Urothelium cell line (cell line): Measurements from ENCODE around the gene GLRB.
A peak's percentile ranks its signal among the peaks of the same experiment; 100 is the strongest.
"Not testable (repeated sequence)": the region's sequence is repeated elsewhere in the genome, so short reads cannot be mapped to it uniquely, and the experiment has no call there.

Source experiments
- DNase-seq: peaks from one replicate; pipeline ENCODE4 v3.0.0; 2011; ENCODE audit warnings: low spot score, mixed read lengths
- FAIRE-seq: peaks from 2 replicates; lab custom pipeline; 2011; peaks lifted over from hg19 to GRCh38; lab: Jason Lieb, UNC

Gene GLRB

DNA sequence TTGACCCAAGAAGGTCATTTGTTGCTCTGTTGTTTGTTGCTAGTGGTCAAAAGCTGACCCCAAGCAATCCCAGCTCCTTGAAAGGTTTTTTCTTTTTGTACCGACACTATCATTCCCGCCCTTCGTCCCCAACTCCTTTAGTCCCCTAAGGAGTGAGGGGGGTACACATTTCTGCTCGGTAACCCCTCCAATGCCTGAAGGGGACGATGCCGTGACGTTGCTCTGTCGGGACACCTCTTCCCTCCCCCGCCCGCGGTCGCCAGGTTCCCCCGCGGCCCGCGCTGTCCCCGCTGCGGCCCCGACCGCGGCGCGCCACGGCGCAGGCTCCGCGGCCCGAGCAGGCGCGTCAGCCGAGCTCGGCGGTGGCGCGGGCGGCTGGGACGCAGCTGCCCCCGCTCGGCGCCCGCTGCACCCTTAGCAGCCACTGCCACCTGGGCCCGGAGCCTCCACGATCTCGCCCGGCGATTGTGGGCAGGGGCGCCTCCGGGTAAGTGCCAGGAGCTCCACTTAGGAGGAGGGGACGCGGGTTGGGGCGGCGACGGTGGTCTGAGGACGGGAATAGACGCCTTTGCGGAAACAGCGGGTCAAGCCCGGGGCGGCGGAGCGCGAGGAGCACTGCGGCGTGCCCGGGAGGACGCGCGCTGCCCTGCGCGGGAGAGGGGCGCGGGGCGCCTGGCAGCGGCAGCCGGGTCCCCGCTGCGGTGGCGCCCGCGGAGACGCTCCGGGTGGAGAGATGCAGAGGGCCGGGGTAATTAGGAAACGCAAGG, at the start of gene GLRB:
Gene GLRB (plus strand): TSS at position 340 of the 767 bp plus-strand sequence. CDS start 1,875 bp downstream, outside the sequence.
- no peak for FAIRE-seq
- peak; percentile 69 for DNase-seq

DNA sequence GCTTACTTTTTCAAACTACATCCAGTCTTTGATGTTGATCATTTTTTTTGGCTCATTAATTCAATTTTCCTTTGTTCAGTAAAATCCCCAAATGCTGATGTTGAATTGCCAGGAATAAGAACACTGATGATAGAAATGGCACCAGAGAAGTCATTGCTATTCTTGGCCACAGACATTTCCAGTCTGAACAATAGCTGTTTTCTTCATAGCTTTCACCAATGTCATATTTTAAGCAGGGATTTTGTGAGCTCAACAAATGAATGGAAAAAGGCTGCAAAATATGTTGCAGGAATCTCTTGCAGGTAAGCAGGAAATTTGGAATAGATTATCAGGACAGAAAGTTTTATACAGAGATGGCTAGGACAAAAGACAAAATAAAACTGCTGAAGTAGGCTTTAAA, 40.5 kb upstream of the GLRB start:
- DNase-seq (no peak), FAIRE-seq (no peak)

DNA sequence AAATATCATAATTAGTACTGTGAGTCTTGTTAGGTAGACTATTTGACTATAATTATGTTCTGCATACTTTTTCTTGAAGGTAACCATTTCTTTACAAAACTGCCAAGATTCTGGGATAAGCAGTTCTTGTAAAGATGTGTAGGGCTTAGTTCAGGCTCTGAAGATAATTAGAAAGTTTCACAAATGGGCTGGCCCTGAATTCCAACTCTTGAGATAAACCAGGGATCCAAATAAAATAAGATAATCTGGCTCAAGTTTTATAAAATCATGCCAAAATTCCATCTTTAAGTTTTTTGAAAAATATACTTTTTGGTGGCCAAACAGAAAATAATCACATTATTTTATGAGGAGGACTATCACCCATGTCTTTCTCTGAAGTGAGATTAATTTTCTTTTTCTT, 35.5 kb upstream of the GLRB start:
- no peak for DNase-seq
- no peak for FAIRE-seq

DNA sequence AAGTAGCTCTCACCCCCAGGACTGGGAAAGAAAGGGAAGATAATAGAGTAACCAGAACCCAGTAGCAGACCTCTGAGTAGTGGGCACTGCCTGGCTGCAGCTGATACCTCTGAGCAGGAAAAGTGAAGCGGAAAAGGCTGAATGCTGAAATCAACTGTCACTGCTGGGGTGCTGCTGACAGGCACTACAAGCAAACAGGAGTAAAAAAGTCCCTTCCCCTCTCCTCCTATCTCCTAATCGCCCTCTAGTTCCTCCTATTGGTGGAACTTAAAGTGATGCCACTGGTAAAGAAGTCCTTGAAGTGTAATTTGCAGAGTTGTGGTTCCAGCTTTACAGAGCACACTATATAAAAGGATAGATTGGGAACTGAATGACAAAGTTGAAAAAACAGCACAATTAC, 32.8 kb upstream of the GLRB start:
- peak; percentile 30 for FAIRE-seq
- peak; percentile 17 for DNase-seq

DNA sequence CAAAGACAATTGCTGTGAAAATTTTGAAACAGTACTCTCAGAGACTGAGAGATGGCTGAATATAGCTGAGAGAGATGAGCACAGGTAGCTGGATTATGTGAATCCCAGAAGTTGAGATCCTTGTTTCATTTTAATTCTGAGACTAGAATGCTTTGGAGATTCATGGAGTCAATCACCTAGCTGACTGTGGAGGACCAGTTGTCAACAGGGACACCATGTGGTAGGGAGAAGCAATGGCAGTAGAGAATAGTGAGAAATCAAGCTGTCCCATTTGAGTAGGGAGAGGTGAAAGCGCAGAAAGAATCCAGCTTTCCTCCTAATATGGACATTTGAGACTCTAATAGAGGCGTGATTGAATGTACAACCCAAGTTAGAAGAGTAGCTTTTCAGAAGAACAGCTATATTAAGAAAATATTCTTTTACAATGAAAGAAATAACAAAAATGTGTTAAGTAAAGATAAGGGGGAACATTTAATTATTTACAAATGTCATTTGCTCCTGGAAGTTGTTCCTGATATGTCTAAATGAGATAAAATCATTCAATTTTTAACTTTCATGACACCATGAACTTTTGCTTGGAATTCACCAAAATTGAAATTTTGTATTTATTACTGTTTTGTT, 30.3 kb upstream of the GLRB start:
- DNase-seq (peak; percentile 66), FAIRE-seq (no peak)

DNA sequence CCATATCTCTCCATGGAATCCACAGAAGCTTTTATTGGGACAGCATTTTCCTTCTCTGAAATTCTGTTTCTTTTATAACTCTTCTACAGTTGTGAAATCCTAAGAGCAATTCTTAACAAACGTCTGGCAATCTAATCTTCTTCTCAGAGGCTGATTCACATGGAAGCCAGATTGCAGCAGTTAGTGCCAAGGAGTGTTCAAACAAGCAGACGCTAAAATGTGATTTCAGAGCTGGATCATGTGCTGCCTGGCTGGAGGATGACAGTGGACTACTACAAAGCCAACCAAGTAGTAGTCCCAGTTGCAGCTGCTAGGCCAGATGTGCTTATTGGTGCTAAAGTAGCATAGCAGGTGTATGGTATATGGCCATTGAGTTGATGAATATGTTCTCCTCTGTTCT, 27.7 kb upstream of the GLRB start:
- FAIRE-seq, result no peak
- no peak for DNase-seq

DNA sequence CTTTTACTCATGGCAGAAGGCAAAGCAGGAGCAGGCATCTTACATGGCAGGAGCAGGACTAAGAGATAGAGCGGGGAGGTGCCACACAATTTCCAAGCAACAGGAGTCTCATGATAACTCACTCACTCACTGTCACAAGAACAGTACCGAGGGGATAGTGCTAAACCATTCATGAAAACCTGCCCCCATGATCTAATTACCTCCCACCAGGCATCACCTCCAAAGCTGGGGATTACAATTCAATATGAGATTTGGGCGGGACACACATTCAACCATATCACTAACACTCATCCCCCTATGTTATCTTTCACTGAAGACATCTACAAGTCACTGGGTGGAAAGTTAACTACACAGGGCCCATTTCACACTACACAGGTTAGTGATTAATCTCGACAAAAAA, 25.4 kb upstream of the GLRB start:
- no peak for DNase-seq
- no peak for FAIRE-seq

DNA sequence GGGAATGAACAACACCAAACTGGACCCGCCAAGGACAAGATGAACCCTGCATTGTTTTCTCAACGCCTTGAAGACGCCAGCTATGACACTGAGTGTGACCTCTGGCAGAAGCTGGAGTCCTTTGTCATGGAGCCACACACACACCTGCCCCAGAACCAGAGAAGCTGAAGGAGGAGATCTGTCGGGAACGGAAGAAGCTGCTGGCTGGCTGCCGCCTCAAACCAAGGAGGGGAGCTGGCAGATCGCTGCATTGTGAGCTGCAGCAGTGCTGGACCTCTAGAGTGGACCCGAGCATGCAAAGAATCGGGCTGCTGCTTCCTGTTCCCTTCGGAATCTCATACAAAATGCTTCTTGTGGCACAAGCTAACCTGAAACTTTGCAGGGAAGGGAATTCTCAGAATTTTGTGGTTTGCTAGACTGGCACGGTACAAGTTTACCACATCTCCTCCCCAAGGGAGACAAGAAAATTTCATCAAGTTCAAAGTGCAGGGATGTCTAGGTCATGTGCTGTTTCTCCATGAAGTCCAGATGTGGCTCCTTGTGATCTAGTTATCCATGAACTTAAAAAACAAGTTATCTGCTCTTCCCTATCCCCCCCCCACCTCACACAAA, 23.4 kb upstream of the GLRB start:
- DNase-seq, result peak; percentile 37
- FAIRE-seq, result no peak

DNA sequence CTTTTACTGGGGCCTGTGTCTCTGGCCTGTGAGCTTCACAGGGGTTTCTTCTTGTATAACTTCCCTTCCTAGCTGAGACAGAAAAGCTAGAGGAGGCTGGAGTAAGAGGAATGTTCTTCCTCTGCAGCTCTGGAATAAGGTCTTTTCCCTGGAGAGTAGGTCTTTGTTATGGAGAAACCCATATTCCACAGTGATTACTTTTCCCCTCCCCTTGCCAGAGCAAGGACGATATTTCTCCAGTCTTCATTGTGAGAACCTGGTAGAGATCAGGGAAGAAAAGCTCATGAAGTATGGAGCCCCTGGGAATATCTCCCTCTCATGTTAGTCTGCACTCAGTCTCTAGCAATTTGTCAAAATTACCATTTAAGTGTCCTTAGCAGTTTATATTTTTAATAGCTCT, 18.7 kb upstream of the GLRB start:
- FAIRE-seq (no peak), DNase-seq (no peak)

DNA sequence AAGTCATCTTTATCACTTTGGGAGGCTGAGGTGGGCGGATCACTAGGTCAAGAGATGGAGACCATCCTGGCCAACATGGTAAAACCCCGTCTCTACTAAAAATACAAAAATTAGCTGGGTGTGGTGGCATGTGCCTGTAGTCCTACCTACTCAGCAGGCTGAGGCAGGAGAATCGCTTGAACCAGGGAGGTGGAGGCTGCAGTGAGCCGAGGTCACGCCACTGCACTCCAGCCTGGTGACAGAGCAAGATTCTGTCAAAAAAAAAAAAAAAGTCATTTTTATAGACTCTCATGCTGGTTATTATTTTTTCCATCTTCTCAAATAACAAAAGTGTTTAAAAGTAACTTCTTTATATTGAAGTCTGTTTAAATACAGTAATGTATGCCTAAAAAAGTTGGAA, 17.1 kb upstream of the GLRB start:
- DNase-seq, FAIRE-seq: not testable (repeated sequence)

DNA sequence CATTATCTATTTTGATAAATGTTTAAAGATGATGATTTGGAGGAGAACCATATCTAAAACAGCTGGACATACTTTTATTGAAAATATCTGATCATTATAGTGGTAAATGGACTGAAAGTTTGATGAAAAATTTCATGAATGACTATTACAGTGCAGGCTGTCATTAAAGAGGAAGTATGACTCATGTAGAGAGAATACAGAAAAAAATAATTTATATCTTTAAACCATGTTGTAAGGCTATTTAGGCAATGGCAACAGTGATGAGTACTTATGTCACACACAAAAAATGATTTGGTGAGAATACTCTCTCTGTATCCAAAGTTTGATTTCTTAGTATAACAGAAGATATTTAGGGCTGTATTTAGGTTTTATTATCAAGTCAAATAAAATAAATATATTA, 3.9 kb upstream of the GLRB start:
- no peak for FAIRE-seq
- no peak for DNase-seq

DNA sequence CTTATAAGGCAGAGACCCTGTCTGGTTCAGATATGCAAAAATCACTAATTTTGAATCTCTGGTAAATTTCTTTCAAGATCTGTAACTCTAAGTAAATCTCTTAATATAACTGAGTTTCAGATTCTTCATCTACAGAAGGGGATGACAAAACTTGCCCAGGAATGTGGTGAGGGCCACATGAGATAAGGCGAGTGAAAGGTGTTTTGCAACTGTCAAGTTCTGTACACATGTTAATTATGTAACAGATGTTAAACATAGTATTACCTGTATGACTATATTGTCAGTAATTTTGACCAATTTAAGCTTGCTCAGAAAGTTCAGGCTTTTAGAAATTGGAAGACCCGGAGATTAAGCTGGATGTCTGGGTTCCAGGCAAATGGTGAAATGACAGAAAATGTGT, 549 bp upstream of the GLRB start:
- FAIRE-seq, result no peak

DNA sequence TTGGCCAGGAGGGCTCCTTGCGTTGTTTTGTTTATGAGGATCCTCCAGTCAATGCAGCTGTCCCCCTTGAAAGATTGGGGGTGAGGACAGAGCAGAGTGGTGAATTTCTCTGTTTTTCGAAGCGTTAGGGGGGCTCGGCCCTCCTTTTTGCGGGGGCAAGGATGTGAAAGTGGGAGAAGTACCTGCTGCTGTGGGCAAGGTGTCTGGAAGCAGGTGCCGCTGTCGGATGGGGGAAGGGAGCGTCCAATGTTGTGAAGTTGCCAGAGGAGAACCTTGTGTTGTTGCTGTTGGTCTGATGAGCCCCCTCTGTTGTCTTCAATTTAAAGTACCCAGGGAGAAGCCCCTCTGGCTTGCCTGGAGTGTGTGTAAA, 613 bp downstream of the GLRB start:
- FAIRE-seq, result no peak
- DNase-seq, result peak; percentile 30

More for the DNA sequence above, 549 bp upstream of the GLRB start:
- DNase-seq, result no peak

DNA sequence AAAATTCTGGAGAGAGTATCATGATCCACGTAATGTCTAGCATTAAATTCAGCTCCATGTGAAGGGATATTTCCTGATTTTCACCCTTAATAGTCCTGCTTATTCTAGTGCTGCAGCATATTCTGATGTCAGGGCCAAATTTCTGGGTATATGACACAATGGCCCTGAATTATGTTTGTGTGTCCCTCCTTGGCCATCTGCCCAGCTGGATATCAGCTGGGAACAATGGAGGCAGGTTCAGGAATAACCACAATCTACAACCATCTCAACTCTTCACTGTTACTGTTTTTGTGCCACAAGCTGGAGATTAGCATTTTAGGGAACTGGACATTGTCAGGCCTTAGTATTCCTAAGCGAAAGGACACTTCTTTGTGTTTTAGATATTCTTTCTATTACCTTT, 3.5 kb downstream of the GLRB start:
- DNase-seq (no peak), FAIRE-seq (no peak)

DNA sequence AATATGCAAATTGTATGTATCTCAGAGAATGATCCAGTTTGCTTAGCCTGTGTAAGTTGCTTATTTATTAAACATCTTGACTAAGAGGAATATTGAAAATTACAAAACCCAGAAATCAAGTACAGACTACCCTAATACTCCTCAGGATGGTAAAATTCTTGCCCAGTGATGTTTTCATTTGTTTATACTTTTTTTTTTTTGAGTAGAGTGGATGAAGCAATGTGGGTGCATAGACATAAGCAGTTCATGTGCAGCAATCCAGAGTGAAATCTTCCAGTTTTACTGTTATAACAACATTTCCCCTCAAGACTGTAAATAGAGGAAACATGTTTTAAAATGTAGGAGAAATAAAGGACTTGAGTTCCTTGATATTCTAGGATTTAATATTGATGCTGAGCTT, 4.7 kb downstream of the GLRB start:
- DNase-seq, result no peak
- FAIRE-seq, result no peak

DNA sequence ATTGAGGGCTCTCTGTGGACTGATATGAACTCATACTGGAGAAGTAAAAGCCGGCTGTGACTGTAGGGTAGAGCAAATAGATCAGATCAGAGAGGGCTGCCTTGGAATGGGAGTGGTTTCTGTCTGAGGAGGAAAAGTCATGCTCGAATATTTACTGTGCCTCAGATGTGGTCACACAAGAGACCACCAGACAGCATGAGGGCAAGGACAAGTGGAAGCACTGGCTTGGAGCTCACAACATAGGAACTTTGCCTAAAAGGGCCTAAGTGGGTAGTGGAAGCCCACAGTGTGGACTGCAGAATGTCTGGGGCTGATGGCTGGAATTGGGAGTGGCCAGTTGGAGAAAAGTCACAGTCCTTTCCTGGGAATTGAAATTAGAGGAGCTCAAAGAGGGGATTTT, 19.8 kb downstream of the GLRB start:
- FAIRE-seq (no peak), DNase-seq (no peak)

DNA sequence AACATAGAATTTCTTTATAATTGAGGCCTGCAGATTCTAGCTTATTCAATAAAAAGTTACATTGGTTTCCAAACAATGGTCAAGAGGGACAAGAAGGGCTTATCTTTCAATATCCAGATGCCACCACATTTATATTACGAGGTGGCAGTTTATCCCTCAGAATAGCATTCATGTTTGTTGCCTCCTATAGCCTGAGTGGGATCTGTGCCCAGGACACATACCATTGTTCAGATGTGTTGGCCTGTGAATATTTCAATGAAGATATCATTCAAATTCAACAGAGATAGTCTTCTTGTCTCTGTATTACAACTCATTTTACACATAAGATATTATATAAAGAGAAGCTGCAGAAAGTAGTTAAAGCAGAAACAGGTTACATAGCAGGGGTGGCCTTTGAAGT, 20.5 kb downstream of the GLRB start:
- no peak for DNase-seq
- no peak for FAIRE-seq

DNA sequence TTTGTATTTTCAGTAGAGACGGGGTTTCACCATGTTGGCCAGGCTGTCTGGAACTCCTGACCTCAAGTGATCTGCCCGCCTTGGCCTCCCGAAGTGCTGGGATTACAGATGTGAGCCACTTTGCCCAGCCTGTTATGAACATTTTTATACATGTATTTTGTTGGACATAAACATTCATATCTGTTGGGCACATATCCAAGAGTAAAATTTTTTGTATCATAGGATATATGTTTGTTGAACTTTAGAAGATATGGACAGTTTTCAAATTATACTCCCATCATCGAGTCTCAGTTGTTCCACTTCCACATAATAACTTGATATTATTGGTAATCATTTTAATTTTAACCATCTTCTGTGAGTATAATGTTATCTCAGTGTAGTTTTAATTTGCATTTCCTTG, 23.6 kb downstream of the GLRB start:
- no peak for FAIRE-seq

DNA sequence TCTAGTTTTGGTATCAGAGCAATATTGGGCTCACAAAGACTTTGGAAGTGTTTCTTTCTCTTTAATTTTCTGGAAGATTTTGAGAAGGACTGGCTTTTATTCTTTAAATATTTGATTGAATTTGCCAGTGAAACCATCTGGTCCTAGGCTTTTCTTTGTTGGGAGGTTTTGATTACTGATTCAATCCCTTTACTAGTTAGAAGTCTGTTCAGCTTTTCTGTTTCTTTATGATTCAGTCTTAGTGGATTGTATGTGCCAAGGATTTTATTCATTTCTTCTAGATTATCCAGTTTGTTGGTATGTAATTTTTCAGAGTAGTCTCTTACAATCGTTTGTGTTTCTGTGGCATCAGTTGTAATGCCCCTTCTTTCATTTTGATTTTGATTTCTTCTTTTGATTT, 28.6 kb downstream of the GLRB start:
- no peak for FAIRE-seq
- no peak for DNase-seq

More for the DNA sequence above, 23.6 kb downstream of the GLRB start:
- DNase-seq, result no peak

DNA sequence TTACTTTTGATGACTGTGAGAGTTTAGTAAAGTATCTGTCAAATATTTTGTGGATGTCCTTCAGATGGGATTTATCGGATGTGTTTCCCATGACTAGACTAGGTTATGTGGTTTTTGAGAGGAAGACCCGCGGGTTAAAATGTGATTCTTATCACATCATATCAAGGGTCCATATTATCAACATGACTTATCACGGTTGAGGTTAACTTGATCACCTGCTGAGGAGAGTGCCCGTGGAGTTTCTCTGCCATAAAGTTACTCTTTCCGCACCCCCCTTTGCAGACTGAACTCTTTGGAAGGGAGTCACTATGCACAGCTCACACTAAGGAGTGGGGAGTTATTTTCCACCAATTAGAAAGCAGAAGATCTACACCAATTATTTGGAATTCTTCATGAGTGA, 38.7 kb downstream of the GLRB start:
- no peak for DNase-seq
- FAIRE-seq, result no peak

DNA sequence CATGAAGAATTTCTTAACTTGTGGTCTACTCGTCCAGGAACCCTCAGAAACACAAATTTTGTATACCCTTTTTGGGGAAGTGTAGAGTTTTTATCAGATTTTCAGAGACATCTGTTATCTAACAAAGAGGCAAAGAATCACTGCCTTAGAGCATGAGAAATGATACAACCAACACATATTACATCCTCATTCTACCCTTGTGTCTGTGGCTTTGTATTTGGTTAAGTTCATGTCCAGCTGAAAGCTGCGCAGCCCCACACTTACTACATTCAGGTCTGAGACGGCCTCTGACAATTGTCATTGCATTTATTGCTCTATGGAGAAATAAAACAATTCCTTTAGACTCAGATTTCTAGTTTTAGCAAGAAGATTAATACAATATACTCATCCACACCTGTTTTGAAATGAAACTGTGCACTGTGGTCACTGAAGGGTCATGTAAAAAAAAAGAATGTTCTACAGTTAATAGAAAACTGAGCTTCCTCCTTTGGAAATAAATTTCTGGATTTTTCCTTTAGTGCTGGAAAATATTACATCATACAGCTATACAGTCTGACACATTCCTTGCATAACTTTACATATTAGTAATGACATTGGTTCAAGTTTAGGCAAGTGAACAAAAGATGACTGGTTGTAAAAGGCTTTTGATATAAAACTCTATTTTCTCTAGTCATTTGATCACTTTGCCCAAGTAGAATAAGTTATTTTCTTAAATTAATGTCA, 39.8 kb downstream of the GLRB start:
- FAIRE-seq (no peak), DNase-seq (peak; percentile 25)

DNA sequence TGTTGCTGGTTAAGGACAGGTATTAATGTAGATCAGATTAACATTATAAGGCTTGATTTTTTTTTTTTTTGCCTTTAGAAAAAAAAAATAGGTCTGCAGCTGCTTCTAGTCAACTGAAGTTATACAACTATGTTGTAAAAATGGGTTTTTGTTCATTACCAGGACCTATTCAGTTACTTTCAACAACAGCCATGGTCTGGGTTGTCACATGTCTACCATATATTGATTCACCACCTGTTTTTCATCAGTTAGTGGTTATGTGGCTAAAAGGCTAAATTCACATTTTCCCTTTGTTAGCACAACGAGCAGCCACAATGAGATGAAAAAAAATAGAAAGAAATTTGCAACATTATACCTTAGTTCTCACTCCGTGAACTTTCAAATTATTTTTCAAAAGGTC, 45.5 kb downstream of the GLRB start:
- DNase-seq, result no peak

More for the DNA sequence above, 45.5 kb downstream of the GLRB start:
- FAIRE-seq, result no peak
